Measurements from ENCODE around the gene NAP1L4. TPM values are rescaled to one million over a fixed set of nuclear protein-coding genes. Genes with fewer than 3 reads are reported as not detected.

The NAP1L4 gene
- total RNA-seq, 1 donor = 72.0 TPM

GRCh38 chr11:2931771-2932738, 60.1 kb downstream of the NAP1L4 start:
- H3K36me3 ChIP-seq (ENCODE audit: insufficient read depth, low read length) = no peaks in the 10 kb centered on the region
- no peak overlapping the region for H3K4me3 ChIP-seq (ENCODE audit: insufficient read depth, low read length)
- peaks cover 27% of the 10 kb centered on the region for H3K4me1 ChIP-seq (ENCODE audit: insufficient read depth, low read length)
- peaks cover 20% of the 10 kb centered on the region for H3K79me2 ChIP-seq (ENCODE audit: insufficient read depth, low read length)
- no peak for TF ChIP-seq CTCF (IDR thresholded peaks at IDR 0.05; ENCODE audit: extremely low read depth, low read depth, low read length)
- H4K20me1 ChIP-seq (ENCODE audit: insufficient read depth, low read length) = peaks cover 6% of the 10 kb centered on the region
- H3K27ac ChIP-seq (ENCODE audit: low read depth, low read length) = peak overlapping the region; percentile 75
- H3K9me3 ChIP-seq (ENCODE audit: low read depth, low read length) = no peaks in the 10 kb centered on the region
- no peak overlapping the region for H2AFZ ChIP-seq (ENCODE audit: low read length)
- DNase-seq (ENCODE audit: insufficient read length, low spot score, missing footprints) = peak; percentile 75
- H3K4me2 ChIP-seq (ENCODE audit: insufficient read depth, low read length) = no peak overlapping the region
- H3K27me3 ChIP-seq (ENCODE audit: insufficient read depth, low read length) = no peaks in the 10 kb centered on the region

- Histone ChIP-seq H3K4me1 (ENCODE audit: insufficient read depth, low read length) (peaks cover 27% of the 10 kb centered on the region), H3K4me3 (ENCODE audit: insufficient read depth, low read length) (no peak overlapping the region), H3K79me2 (ENCODE audit: insufficient read depth, low read length) (peaks cover 27% of the 10 kb centered on the region), H2AFZ (ENCODE audit: low read length) (no peak overlapping the region), H4K20me1 (ENCODE audit: insufficient read depth, low read length) (peaks cover 9% of the 10 kb centered on the region), H3K4me2 (ENCODE audit: insufficient read depth, low read length) (no peak overlapping the region), H3K27me3 (ENCODE audit: insufficient read depth, low read length) (no peaks in the 10 kb centered on the region), H3K36me3 (ENCODE audit: insufficient read depth, low read length) (no peaks in the 10 kb centered on the region), H3K27ac (ENCODE audit: low read depth, low read length) (no peak overlapping the region), H3K9me3 (ENCODE audit: low read depth, low read length) (no peaks in the 10 kb centered on the region)
- no peak for DNase-seq (ENCODE audit: insufficient read length, low spot score, missing footprints)
- no peak for TF ChIP-seq CTCF (IDR thresholded peaks at IDR 0.05; ENCODE audit: extremely low read depth, low read depth, low read length)
Measured at GRCh38 chr11:2931420-2931746, 60.7 kb downstream of the NAP1L4 start.

- Histone ChIP-seq H4K20me1 (ENCODE audit: insufficient read depth, low read length) (peaks cover 9% of the 10 kb centered on the region), H3K36me3 (ENCODE audit: insufficient read depth, low read length) (no peaks in the 10 kb centered on the region), H2AFZ (ENCODE audit: low read length) (peak overlapping the region; percentile 80), H3K4me1 (ENCODE audit: insufficient read depth, low read length) (peaks cover 27% of the 10 kb centered on the region), H3K4me2 (ENCODE audit: insufficient read depth, low read length) (peak overlapping the region; percentile 89), H3K9me3 (ENCODE audit: low read depth, low read length) (no peaks in the 10 kb centered on the region), H3K27ac (ENCODE audit: low read depth, low read length) (peak overlapping the region; percentile 76), H3K4me3 (ENCODE audit: insufficient read depth, low read length) (peak overlapping the region; percentile 86), H3K79me2 (ENCODE audit: insufficient read depth, low read length) (peaks cover 28% of the 10 kb centered on the region), H3K27me3 (ENCODE audit: insufficient read depth, low read length) (no peaks in the 10 kb centered on the region)
- peak; percentile 51 for TF ChIP-seq CTCF (IDR thresholded peaks at IDR 0.05; ENCODE audit: extremely low read depth, low read depth, low read length)
- peak; percentile 92 for DNase-seq (ENCODE audit: insufficient read length, low spot score, missing footprints)
Measured at GRCh38 chr11:2930704-2931419, 61.3 kb downstream of the NAP1L4 start.

Data from osteoblast (primary cell).